SU-DHL-6 (cell line): ENCODE measurements around the gene FOXK1.

Experiments used
- EZH2phosphoT487 ChIP-seq: fragments of 200-600 bp; sonication (generic), shearing (Covaris generic); conservative IDR thresholded peaks from 2 replicates; pipeline ENCODE4 v1.6.1; 2018; ENCODE audit warnings: mild to moderate bottlenecking, antibody characterized with exemption, low read length, moderate library complexity, mixed read lengths
- TF ChIP-seq, protein P1 (sequence below): fragments of 200-600 bp; sonication (generic); IDR thresholded peaks from one replicate; pipeline ENCODE4 v1.5.1; 2017; ENCODE audit warnings: antibody characterized with exemption, mild to moderate bottlenecking, low read length, moderate library complexity; ENCODE audit not compliant: insufficient read depth, poor library complexity, severe bottlenecking

DNA sequence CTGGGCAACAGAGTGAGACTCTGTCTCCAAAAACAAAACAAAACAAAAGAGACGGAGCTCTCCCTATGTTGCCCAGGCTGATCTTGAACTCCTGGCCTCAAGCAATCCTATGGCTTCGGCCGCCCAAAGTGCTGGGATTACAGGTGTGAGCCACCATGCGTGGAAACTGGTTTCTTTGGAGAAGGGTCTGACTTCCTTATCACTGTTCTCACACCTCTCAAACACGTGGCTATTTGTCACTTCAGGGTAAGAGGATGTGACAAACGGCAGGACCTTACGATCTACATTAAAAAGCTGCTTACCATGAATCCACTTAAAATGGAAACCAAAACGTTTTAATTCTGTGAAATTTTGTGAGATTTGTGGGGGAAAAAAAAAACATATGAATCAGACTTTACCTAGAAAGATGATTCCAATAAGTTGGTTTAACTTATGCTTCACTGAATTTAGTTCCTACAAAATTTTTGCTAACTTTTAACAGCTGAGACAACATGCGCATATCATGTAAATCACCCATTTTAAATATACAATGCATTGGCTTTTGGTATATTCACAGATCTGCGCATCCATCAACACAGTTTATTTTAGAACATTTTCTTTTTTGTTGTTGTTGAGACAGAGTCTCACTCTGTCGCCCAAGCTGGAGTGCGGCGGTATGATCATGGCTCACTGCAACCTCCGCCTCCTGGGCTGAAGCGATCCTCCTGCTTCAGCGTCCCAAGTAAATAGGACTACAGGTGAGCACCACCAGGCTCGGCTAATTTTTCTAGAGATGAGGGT, 18.7 kb upstream of the FOXK1 start:
- TF ChIP-seq, protein P1, sequence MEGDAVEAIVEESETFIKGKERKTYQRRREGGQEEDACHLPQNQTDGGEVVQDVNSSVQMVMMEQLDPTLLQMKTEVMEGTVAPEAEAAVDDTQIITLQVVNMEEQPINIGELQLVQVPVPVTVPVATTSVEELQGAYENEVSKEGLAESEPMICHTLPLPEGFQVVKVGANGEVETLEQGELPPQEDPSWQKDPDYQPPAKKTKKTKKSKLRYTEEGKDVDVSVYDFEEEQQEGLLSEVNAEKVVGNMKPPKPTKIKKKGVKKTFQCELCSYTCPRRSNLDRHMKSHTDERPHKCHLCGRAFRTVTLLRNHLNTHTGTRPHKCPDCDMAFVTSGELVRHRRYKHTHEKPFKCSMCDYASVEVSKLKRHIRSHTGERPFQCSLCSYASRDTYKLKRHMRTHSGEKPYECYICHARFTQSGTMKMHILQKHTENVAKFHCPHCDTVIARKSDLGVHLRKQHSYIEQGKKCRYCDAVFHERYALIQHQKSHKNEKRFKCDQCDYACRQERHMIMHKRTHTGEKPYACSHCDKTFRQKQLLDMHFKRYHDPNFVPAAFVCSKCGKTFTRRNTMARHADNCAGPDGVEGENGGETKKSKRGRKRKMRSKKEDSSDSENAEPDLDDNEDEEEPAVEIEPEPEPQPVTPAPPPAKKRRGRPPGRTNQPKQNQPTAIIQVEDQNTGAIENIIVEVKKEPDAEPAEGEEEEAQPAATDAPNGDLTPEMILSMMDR = no peak
- TF ChIP-seq EZH2phosphoT487 = no peak
